ENCODE results near the gene SLC1A4. TPM values are rescaled to one million over a fixed set of nuclear protein-coding genes. Genes with fewer than 3 reads are reported as not detected.

The SLC1A4 gene
- polyA plus RNA-seq, 1 donor from 2014 or later, result 33.8 TPM

- Histone ChIP-seq H3K27me3 (ENCODE audit: insufficient read depth, low read depth, low read length) (no peaks in the 10 kb centered on the region), H3K9ac (ENCODE audit: low read length) (peak overlapping the region; percentile 89), H3F3A (ENCODE audit: insufficient read depth, low read length, poor library complexity, severe bottlenecking) (no peaks in the 10 kb centered on the region), H3K79me2 (replicated peaks; ENCODE audit: insufficient read depth, low read length) (peaks cover 50% of the 10 kb centered on the region), H3K36me3 (ENCODE audit: insufficient read depth, low read length) (no peaks in the 10 kb centered on the region), H3K9me2 (ENCODE audit: insufficient read depth, low read length) (no peaks in the 10 kb centered on the region), H3K4me3 (ENCODE audit: low read length) (peak overlapping the region; percentile 83), H3K27ac (ENCODE audit: low read length) (peak overlapping the region; percentile 87), H4K20me1 (ENCODE audit: insufficient read depth) (peaks cover 6% of the 10 kb centered on the region), H3K4me2 (ENCODE audit: low read length) (peak overlapping the region; percentile 95), H2AFZ (ENCODE audit: low read depth, low read length) (peak overlapping the region; percentile 30), H3K9me3 (ENCODE audit: low read length) (no peaks in the 10 kb centered on the region)
- TF ChIP-seq TAF1 (IDR thresholded peaks at IDR 0.05; ENCODE audit: low read depth) (no peak), RAD21 (conservative IDR thresholded peaks at IDR 0.05) (no peak), POLR2AphosphoS5 (IDR thresholded peaks at IDR 0.05) (no peak), EP300 (conservative IDR thresholded peaks at IDR 0.05; ENCODE audit: poor library complexity, severe bottlenecking) (no peak), MXI1 (conservative IDR thresholded peaks at IDR 0.05; ENCODE audit: poor library complexity, severe bottlenecking) (no peak), SMC3 (conservative IDR thresholded peaks at IDR 0.05; ENCODE audit: poor library complexity) (no peak), EZH2 (IDR thresholded peaks at IDR 0.05; ENCODE audit: borderline replicate concordance, insufficient read depth, low read length, poor library complexity, severe bottlenecking) (no peak)
- TF ChIP-seq, protein P1, sequence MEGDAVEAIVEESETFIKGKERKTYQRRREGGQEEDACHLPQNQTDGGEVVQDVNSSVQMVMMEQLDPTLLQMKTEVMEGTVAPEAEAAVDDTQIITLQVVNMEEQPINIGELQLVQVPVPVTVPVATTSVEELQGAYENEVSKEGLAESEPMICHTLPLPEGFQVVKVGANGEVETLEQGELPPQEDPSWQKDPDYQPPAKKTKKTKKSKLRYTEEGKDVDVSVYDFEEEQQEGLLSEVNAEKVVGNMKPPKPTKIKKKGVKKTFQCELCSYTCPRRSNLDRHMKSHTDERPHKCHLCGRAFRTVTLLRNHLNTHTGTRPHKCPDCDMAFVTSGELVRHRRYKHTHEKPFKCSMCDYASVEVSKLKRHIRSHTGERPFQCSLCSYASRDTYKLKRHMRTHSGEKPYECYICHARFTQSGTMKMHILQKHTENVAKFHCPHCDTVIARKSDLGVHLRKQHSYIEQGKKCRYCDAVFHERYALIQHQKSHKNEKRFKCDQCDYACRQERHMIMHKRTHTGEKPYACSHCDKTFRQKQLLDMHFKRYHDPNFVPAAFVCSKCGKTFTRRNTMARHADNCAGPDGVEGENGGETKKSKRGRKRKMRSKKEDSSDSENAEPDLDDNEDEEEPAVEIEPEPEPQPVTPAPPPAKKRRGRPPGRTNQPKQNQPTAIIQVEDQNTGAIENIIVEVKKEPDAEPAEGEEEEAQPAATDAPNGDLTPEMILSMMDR (IDR thresholded peaks at IDR 0.05; ENCODE audit: poor library complexity, severe bottlenecking), result no peak
- TF ChIP-seq, protein P2, sequence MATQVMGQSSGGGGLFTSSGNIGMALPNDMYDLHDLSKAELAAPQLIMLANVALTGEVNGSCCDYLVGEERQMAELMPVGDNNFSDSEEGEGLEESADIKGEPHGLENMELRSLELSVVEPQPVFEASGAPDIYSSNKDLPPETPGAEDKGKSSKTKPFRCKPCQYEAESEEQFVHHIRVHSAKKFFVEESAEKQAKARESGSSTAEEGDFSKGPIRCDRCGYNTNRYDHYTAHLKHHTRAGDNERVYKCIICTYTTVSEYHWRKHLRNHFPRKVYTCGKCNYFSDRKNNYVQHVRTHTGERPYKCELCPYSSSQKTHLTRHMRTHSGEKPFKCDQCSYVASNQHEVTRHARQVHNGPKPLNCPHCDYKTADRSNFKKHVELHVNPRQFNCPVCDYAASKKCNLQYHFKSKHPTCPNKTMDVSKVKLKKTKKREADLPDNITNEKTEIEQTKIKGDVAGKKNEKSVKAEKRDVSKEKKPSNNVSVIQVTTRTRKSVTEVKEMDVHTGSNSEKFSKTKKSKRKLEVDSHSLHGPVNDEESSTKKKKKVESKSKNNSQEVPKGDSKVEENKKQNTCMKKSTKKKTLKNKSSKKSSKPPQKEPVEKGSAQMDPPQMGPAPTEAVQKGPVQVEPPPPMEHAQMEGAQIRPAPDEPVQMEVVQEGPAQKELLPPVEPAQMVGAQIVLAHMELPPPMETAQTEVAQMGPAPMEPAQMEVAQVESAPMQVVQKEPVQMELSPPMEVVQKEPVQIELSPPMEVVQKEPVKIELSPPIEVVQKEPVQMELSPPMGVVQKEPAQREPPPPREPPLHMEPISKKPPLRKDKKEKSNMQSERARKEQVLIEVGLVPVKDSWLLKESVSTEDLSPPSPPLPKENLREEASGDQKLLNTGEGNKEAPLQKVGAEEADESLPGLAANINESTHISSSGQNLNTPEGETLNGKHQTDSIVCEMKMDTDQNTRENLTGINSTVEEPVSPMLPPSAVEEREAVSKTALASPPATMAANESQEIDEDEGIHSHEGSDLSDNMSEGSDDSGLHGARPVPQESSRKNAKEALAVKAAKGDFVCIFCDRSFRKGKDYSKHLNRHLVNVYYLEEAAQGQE (IDR thresholded peaks at IDR 0.05; ENCODE audit: borderline replicate concordance), result no peak
Observed at GRCh38 chr2:65057054-65057375, 67.8 kb downstream of the SLC1A4 start.

GRCh38 chr2:65057391-65058052, 68.3 kb downstream of the SLC1A4 start:
- H3K4me3 ChIP-seq (ENCODE audit: low read length), result peak overlapping the region; percentile 83
- peak overlapping the region; percentile 89 for H3K9ac ChIP-seq (ENCODE audit: low read length)
- peak overlapping the region; percentile 30 for H2AFZ ChIP-seq (ENCODE audit: low read depth, low read length)
- H3K79me2 ChIP-seq (replicated peaks; ENCODE audit: insufficient read depth, low read length), result peaks cover 52% of the 10 kb centered on the region
- no peaks in the 10 kb centered on the region for H3K9me3 ChIP-seq (ENCODE audit: low read length)
- H4K20me1 ChIP-seq (ENCODE audit: insufficient read depth), result peaks cover 6% of the 10 kb centered on the region
- peak overlapping the region; percentile 87 for H3K27ac ChIP-seq (ENCODE audit: low read length)
- H3F3A ChIP-seq (ENCODE audit: insufficient read depth, low read length, poor library complexity, severe bottlenecking), result no peaks in the 10 kb centered on the region
- H3K36me3 ChIP-seq (ENCODE audit: insufficient read depth, low read length), result no peaks in the 10 kb centered on the region
- no peaks in the 10 kb centered on the region for H3K27me3 ChIP-seq (ENCODE audit: insufficient read depth, low read depth, low read length)
- TF ChIP-seq, protein P2 (IDR thresholded peaks at IDR 0.05; ENCODE audit: borderline replicate concordance), result no peak
- TF ChIP-seq MXI1 (conservative IDR thresholded peaks at IDR 0.05; ENCODE audit: poor library complexity, severe bottlenecking) (no peak), RAD21 (conservative IDR thresholded peaks at IDR 0.05) (no peak), SMC3 (conservative IDR thresholded peaks at IDR 0.05; ENCODE audit: poor library complexity) (no peak), POLR2AphosphoS5 (IDR thresholded peaks at IDR 0.05) (no peak), TAF1 (IDR thresholded peaks at IDR 0.05; ENCODE audit: low read depth) (no peak), EP300 (conservative IDR thresholded peaks at IDR 0.05; ENCODE audit: poor library complexity, severe bottlenecking) (no peak), EZH2 (IDR thresholded peaks at IDR 0.05; ENCODE audit: borderline replicate concordance, insufficient read depth, low read length, poor library complexity, severe bottlenecking) (no peak)
- TF ChIP-seq, protein P1 (IDR thresholded peaks at IDR 0.05; ENCODE audit: poor library complexity, severe bottlenecking), result no peak
- H3K9me2 ChIP-seq (ENCODE audit: insufficient read depth, low read length), result no peaks in the 10 kb centered on the region
- peak overlapping the region; percentile 95 for H3K4me2 ChIP-seq (ENCODE audit: low read length)

All from neural cell (in vitro differentiated cells).